GM13977 (cell line): Measurements from ENCODE around the gene CKAP5.

ENCODE experiments used
- DNase-seq: peaks from one replicate; pipeline ENCODE4 v3.0.0; 2012; ENCODE audit warnings: low spot score
- in situ Hi-C: fragments of 300-500 bp; cut with MboI; formaldehyde crosslinking; loops from one replicate; pipeline ENCODE4 v1.12.0; 2022; ENCODE audit warnings: low sequenced_read_pairs, low pct_unique_long_range_greater_than_20kb, mixed read lengths, inconsistent platforms; ENCODE audit not compliant: unreplicated experiment
- TF ChIP-seq, protein P1 (sequence below): IDR thresholded peaks from 2 replicates; pipeline ENCODE4 v1.5.1; 2012; ENCODE audit warnings: mild to moderate bottlenecking, control low read depth; ENCODE audit not compliant: insufficient read depth; ENCODE audit errors: extremely low read depth, missing control alignments

Gene CKAP5

DNA sequence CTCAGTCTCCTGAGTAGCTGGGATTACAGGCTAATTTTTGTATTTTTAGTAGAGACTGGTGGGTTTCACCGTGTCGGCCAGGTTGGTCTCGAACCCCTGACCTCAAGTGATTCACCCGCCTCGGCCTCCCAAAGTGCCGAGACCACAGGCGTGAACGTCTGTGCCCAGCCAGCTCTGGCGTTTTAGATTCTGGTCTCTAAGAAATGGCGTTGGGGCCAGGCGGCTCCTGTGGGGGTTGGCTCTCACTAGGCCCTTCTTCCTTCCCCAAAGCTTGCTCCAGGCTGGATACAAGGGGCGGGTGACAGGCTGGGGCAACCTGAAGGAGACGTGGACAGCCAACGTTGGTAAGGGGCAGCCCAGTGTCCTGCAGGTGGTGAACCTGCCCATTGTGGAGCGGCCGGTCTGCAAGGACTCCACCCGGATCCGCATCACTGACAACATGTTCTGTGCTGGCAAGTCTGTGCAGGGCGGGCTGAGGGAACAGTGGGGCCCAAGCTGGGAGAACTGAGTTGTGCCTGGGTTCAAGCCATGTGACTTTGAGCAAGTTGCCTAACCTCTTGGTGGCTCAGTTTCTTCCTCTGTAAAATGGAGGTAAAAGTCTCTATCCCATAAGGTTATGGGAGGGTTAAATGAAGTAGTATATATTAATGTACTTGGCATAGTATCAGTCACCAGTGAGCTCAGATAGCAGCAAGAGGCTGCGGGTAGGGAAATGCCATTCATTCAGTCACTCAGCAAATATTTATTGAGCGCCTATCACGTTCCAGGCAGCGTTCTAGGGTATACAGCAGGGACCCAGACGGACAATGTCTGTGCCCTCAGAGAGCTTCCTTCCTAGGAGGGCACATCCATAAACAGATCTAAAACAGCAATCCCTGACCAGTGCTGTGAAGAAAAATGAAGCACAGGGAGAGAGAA, 116.7 kb downstream of the CKAP5 start:
- in situ Hi-C loops: no loop called here
- DNase-seq: no peak
- TF ChIP-seq, protein P1, sequence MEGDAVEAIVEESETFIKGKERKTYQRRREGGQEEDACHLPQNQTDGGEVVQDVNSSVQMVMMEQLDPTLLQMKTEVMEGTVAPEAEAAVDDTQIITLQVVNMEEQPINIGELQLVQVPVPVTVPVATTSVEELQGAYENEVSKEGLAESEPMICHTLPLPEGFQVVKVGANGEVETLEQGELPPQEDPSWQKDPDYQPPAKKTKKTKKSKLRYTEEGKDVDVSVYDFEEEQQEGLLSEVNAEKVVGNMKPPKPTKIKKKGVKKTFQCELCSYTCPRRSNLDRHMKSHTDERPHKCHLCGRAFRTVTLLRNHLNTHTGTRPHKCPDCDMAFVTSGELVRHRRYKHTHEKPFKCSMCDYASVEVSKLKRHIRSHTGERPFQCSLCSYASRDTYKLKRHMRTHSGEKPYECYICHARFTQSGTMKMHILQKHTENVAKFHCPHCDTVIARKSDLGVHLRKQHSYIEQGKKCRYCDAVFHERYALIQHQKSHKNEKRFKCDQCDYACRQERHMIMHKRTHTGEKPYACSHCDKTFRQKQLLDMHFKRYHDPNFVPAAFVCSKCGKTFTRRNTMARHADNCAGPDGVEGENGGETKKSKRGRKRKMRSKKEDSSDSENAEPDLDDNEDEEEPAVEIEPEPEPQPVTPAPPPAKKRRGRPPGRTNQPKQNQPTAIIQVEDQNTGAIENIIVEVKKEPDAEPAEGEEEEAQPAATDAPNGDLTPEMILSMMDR: no peak

DNA sequence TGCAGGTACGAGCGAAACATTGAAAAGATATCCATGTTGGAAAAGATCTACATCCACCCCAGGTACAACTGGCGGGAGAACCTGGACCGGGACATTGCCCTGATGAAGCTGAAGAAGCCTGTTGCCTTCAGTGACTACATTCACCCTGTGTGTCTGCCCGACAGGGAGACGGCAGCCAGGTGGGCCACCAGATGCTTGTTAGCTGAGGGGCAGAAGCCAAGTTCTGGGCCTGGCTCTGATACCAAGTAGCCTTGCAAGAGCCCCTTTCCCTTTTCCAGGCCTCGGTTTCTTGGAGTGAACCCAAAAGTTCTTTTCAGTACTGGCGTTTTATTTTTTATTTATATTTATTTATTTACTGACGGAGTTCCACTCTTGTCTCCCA, 117.4 kb downstream of the CKAP5 start:
- in situ Hi-C loops: no loop called here
- no peak for DNase-seq
- TF ChIP-seq, protein P1: no peak

DNA sequence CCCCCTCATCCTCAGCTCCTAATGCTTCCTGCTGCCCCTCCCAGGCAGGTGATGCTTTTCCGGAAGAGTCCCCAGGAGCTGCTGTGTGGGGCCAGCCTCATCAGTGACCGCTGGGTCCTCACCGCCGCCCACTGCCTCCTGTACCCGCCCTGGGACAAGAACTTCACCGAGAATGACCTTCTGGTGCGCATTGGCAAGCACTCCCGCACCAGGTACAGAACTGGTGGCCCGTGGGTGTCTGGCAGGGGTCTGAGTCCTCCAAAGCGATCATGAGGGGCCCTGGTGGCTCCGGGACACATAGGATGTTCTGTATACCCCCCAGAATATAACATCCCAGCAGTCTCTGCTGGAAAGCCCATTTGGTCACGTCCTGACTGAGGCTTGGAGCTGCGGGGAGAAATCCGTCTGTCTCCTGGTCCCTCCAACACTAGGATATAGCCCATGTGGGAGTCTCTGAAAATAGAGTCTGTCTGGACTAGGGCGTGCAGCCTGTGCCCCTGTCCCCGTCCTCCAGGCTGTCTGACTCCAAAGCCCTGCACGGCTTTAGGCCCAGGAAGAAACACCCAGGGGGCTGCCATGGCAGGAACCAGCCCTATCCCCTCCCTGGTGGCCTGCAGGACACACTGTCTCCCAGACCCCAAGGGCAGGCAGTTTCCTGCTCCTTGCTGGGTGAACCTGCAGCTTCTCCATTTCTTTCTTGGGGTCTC, 118.0 kb downstream of the CKAP5 start:
- TF ChIP-seq, protein P1: no peak
- in situ Hi-C loops: no loop called here
- no peak for DNase-seq

DNA sequence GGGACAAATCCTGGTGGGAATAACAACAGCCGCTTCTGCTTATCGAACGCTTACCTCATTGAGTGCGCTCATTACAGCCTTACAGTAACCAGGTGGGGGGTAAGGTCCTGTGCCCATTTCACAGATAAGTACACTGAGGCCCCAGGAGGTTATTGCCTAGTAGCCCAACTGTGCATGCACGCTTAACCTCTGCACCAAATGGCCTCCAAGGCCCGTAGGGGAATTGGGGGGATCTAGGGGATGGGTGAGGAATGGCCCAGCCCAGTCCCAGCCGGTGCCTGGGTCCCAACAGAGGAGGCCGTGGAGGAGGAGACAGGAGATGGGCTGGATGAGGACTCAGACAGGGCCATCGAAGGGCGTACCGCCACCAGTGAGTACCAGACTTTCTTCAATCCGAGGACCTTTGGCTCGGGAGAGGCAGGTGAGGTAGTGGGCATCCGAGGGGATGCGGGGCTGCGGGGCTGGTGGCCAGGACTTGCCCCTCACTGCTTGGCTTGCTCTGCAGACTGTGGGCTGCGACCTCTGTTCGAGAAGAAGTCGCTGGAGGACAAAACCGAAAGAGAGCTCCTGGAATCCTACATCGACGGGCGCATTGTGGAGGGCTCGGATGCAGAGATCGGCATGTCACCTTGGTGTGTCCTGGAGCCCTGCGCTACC, 119.7 kb downstream of the CKAP5 start:
- DNase-seq: no peak
- in situ Hi-C loops: no loop called here
- TF ChIP-seq, protein P1: no peak

DNA sequence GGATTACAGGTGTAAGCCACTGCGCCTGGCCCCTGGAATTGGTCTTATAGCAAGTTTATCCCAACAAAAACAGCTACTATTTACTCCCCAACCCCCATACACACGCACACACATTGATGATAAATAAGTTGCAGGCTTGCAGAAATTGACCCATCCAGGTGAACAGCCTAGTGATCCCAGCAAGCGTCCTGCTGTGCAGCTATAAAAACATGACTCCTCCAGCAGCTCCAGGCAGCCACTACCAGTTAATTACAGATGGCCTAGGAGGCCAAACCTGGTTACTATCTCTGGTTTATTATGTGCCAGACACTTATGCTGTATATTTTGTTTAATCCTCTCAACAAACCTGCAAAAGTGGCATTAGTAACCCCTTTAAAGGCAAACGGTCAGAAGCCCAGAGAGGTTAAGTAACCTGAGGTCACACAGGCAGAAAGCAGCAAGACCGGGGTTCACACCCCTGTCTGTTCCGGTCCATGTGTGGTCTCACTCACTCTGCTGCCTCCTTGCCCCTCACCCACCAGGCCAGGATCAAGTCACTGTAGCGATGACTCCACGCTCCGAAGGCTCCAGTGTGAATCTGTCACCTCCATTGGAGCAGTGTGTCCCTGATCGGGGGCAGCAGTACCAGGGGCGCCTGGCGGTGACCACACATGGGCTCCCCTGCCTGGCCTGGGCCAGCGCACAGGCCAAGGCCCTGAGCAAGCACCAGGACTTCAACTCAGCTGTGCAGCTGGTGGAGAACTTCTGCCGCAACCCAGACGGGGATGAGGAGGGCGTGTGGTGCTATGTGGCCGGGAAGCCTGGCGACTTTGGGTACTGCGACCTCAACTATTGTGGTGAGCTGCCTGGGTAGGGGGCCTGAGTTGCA, 120.5 kb downstream of the CKAP5 start:
- in situ Hi-C loops: no loop called here
- DNase-seq: no peak
- TF ChIP-seq, protein P1: no peak

DNA sequence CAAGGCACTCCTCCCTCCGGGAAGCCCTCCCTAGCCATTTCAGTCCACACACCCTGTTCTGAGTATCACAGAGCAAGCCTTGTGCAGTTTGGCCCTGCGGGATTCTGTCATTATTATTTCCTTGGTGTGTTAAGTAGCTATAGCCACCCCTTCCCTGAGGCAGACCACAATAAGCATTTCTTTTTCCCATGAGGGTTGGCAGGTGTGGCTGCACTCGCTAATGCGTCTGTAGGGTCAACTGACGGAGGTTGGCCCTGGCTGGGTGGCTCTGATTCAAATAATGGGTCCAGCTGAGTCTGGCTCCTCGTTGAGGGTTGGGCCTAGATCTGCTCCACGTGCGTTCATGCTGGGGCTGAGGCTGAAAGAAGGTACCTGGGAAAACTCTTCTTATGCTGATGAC, 122.0 kb downstream of the CKAP5 start:
- in situ Hi-C loops: no loop called here
- no peak for DNase-seq
- TF ChIP-seq, protein P1: no peak
